GM23338 (cell line): ENCODE results near the gene RASL10B.

Experiments used
- CREB1 ChIP-seq: fragments of 250-450 bp; sonication (Bioruptor Pico); IDR thresholded peaks from 2 replicates; pipeline ENCODE4 v1.5.0; 2020; ENCODE audit warnings: low read depth, mild to moderate bottlenecking, moderate library complexity
- CTCF ChIP-seq, 2 experiments: fragments of 200-600 bp in 1 of 2; sonication (generic) in 1 of 2; conservative IDR thresholded peaks; 2 replicates each; pipeline versions ENCODE4 v1.5.1 to v1.6.1; 2016 to 2017; ENCODE audit warnings: antibody characterized with exemption in 2 of 2, low read depth in 2 of 2, mild to moderate bottlenecking in 2 of 2, moderate library complexity in 1 of 2
- EZH2 ChIP-seq: fragments of 200-600 bp; sonication (generic); IDR thresholded peaks from one replicate; pipeline ENCODE4 v1.8.0; 2017; ENCODE audit warnings: antibody characterized with exemption, mild to moderate bottlenecking, low read depth; ENCODE audit not compliant: unreplicated experiment
- POLR2AphosphoS5 ChIP-seq: IDR thresholded peaks from 2 replicates; pipeline ENCODE4 v1.6.1; 2016; ENCODE audit warnings: antibody characterized with exemption, low read depth

- TF ChIP-seq CTCF (conservative IDR thresholded peaks at IDR 0.05; ENCODE audit: low read depth in 2 of 2) (no peak), CREB1 (no peak), EZH2 (no peak), POLR2AphosphoS5 (no peak)
These were observed 3.8 kb upstream of the RASL10B start for GRCh38 chr17:35727635-35728034.
